Measurements from ENCODE around the gene CDC42SE2. TPM values are rescaled to one million over a fixed set of nuclear protein-coding genes. Genes with fewer than 3 reads are reported as not detected.

The CDC42SE2 gene, protein sequence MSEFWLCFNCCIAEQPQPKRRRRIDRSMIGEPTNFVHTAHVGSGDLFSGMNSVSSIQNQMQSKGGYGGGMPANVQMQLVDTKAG
- 10 to 100 TPM; 10.4 to 28.4 (median 22.1) TPM for total RNA-seq

DNA sequence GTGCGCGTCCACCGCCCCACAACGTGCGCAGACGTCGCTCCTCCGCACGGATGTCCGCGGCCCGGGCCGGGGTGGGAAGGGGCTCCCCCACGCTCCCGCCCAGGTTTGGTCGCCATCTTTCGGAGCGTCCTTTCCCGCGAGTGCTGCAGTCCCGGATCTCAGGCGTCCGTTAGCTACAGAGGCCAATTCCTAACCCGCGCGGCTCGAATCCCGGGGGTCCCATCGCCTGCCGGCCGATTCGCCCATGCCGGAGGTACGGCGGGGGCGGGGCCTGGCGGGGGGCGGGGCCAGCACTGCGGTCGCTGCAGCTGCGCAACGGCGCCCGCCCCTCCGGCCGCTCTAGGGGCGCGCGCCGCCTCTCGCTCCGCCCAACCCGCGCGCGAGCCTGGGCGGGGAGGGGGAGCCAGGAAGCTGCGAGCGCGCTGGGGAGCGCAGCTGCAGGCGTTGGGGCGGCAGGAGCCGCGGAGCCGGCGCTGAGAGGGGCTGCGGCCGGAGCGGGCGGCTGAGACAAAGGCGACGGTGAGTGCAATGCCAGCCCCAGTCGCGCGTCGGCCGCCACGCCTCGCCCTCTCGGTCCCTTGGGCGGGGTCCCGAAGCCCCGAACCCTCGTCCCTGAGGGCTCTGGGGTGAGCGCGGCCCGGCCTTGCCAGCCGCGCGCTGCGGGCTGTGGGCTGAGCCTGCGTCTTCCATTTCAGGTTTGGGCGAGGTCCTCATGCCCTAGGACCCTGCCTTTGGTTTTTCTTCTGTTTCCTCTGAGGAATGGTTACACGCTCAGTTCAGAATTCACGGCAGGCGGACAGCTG lies at the start of gene CDC42SE2:
Gene CDC42SE2 (plus strand): TSS at position 406 of the 803 bp plus-strand sequence. CDS start 95,441 bp downstream, outside the sequence.
- Histone ChIP-seq H3K4me3 (peak within 1 kb of the TSS; percentile 88 to 98 (median 90)), H3K9me3 (no peaks in the 10 kb centered on the region), H3K27me3 (no peaks in the 10 kb centered on the region), H3K36me3 (no peaks in the 10 kb centered on the region), H3K27ac (peak within 1 kb of the TSS; percentile 92 to 96 (median 94)), H3K4me1 (peaks cover 0 to 69% (median 20%) of the 10 kb centered on the region in 3 donors)
- TF ChIP-seq, protein P1, sequence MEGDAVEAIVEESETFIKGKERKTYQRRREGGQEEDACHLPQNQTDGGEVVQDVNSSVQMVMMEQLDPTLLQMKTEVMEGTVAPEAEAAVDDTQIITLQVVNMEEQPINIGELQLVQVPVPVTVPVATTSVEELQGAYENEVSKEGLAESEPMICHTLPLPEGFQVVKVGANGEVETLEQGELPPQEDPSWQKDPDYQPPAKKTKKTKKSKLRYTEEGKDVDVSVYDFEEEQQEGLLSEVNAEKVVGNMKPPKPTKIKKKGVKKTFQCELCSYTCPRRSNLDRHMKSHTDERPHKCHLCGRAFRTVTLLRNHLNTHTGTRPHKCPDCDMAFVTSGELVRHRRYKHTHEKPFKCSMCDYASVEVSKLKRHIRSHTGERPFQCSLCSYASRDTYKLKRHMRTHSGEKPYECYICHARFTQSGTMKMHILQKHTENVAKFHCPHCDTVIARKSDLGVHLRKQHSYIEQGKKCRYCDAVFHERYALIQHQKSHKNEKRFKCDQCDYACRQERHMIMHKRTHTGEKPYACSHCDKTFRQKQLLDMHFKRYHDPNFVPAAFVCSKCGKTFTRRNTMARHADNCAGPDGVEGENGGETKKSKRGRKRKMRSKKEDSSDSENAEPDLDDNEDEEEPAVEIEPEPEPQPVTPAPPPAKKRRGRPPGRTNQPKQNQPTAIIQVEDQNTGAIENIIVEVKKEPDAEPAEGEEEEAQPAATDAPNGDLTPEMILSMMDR (IDR thresholded peaks at IDR 0.05), result peak in 2 of 6 experiments; percentile 4 to 15
- peak in 3 of 4 donors; percentile 95 to 100 (median 97) for TF ChIP-seq POLR2A (IDR thresholded peaks at IDR 0.05)
- 0% methylated on average over 2 of the region's 97 CpGs; no CpG with 5 or more reads in 1 of the 2 donors for WGBS, 2 donors
- intact Hi-C loops (cut with DNase I), result no loop called here
- peak; percentile 27 for DNase-seq

DNA sequence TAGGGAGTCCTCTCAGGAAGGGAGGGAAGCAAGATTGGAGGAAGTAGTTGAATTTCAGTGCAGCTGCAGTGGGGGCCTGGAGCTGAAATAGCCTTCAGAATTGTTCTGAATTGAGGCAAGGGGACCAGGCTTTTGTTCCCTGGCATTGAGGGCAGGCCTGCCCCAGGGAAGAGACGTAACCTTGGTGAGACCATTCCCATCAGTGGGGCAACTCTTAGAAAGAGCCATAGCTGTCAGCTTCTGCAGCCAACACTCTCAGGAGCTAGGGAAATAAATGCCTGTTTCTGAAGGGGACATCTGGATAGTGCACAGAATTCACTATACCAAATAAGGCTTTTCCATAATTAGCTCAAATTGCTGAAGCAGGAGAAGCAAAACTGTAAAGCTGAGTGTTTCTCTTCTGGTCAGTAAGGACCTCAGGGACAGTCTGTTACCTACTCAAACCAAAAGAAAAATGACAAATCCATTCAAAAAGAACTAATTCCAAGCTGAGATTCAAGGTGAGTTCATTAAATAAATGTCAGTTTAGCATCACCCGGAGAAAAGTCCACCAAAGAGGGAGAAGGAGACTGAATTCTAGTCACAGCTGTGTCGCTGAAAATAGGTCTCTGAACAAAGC lies 49.1 kb upstream of the CDC42SE2 start:
- intact Hi-C loops (cut with DNase I), result no loop called here
- TF ChIP-seq, protein P1 (IDR thresholded peaks at IDR 0.05), result no peak
- no peak for TF ChIP-seq POLR2A (IDR thresholded peaks at IDR 0.05)
- H3K9me3 ChIP-seq, result no peaks in the 10 kb centered on the region
- no peaks in the 10 kb centered on the region for H3K27me3 ChIP-seq
- peaks cover 0 to 3% (median 0%) of the 10 kb centered on the region in 3 donors for H3K4me1 ChIP-seq
- no peaks in the 10 kb centered on the region for H3K36me3 ChIP-seq
- H3K4me3 ChIP-seq, result no peak overlapping the region
- no peak overlapping the region for H3K27ac ChIP-seq
- whole genome bisulfite sequencing, 2 donors, result 71 to 81% methylated on average over 3 of the region's 3 CpGs
- no peak for DNase-seq

DNA sequence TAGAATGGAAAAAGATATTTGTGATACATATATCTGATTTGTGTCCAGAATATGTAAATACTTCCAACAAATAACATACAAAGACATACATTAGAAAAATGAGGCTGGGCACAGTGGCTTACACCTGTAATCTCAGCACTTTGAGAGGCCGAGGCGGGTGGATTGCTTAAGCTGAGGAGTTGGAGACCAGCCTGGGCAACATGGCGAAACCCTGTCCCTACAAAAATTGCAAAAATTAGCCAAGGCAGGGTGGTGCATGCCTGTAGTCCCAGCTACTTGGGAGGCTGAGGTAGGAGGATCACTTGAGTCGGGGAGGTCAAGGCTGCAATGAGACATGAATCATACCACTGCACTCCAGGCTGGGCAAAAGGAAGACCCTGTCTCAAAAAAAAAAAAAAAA lies 46.1 kb upstream of the CDC42SE2 start:
- intact Hi-C loops (cut with DNase I), result no loop called here
- no peaks in the 10 kb centered on the region for H3K27me3 ChIP-seq
- TF ChIP-seq, protein P1 (IDR thresholded peaks at IDR 0.05), result no peak

DNA sequence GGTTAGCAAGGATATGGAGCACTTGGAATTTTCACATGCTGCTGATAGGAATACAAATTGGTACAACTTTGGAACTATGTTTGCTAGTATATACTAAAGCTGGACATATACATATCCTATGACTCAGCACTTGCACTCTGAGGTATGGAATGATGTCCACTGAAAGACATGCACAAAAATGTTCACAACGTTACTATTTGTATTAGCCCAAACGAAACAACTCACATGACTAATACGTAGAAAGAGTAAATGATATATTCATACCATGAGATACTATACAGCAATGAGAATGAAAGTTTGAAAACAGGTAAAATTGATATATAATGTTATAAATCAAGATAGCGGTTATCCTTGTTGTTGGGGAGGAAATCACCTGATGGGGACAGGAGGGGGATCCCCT lies 45.5 kb upstream of the CDC42SE2 start:
- peaks cover 0 to 5% (median 0%) of the 10 kb centered on the region in 3 donors for H3K4me1 ChIP-seq
- DNase-seq, result no peak
- no peak overlapping the region for H3K27ac ChIP-seq
- TF ChIP-seq, protein P1 (IDR thresholded peaks at IDR 0.05), result no peak
- intact Hi-C loops (cut with DNase I), result no loop called here
- no peaks in the 10 kb centered on the region for H3K27me3 ChIP-seq
- no peaks in the 10 kb centered on the region for H3K9me3 ChIP-seq
- no peak overlapping the region for H3K4me3 ChIP-seq
- WGBS, 2 donors, result 55 to 69% methylated on average over 4 of the region's 4 CpGs
- H3K36me3 ChIP-seq, result no peaks in the 10 kb centered on the region

More for the DNA sequence above, 46.1 kb upstream of the CDC42SE2 start:
- Histone ChIP-seq H3K27ac (no peak overlapping the region), H3K9me3 (no peaks in the 10 kb centered on the region), H3K4me3 (no peak overlapping the region), H3K4me1 (peaks cover 0 to 5% (median 0%) of the 10 kb centered on the region in 3 donors), H3K36me3 (no peaks in the 10 kb centered on the region)
- 79 to 86% methylated on average over 4 of the region's 4 CpGs for WGBS, 2 donors
- DNase-seq, result no peak

DNA sequence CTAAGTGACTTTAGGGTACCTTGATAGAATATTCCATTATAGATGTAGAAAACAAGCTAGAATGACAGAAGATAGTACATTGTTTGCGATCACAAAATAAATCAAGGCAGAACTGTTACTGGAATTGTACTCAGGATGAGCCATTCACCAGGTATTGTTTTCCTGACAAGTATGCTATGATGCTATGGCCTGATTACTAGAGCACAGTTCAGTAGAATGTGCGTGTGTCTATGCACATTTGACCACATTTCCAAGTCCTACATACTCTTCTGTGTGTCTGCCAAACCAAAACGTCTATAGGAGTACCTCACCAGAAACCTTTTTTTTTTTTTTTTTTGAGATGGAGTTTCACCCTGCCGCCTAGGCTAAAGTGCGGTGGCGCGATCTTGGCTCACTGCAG lies 43.3 kb upstream of the CDC42SE2 start:
- Histone ChIP-seq H3K27me3 (no peaks in the 10 kb centered on the region), H3K27ac (no peak overlapping the region), H3K4me3 (no peak overlapping the region), H3K4me1 (peaks cover 0 to 5% (median 0%) of the 10 kb centered on the region in 3 donors), H3K36me3 (no peaks in the 10 kb centered on the region), H3K9me3 (no peaks in the 10 kb centered on the region)
- WGBS, 2 donors, result 88% methylated on average over 4 to 7 of the region's 7 CpGs
- TF ChIP-seq POLR2A (IDR thresholded peaks at IDR 0.05), result no peak
- TF ChIP-seq, protein P1 (IDR thresholded peaks at IDR 0.05), result no peak
- intact Hi-C loops (cut with DNase I), result no loop called here
- no peak for DNase-seq

Data from esophagus squamous epithelium (tissue), 5 donors.